Measurements from ENCODE around the gene ZBED4. TPM values are rescaled to one million over a fixed set of nuclear protein-coding genes. Genes with fewer than 3 reads are reported as not detected.

ZBED4 gene
- total and polyA plus RNA-seq, 11 donors: 2.2 to 8.6 (median 4.9) TPM

GRCh38 chr22:49900441-49901230 is 47.0 kb downstream of the ZBED4 start:
- ATAC-seq (no peak), DNase-seq (no peak)
- Histone ChIP-seq H3K4me3 (no peak overlapping the region), H3K9me3 (peaks cover 0 to 8% (median 0%) of the 10 kb centered on the region in 12 donors), H3K27ac (no peak overlapping the region), H3K4me1 (peaks cover 0 to 10% (median 0%) of the 10 kb centered on the region in 12 donors), H3K27me3 (no peaks in the 10 kb centered on the region), H3K36me3 (peaks cover 0 to 71% (median 31%) of the 10 kb centered on the region in 9 donors)
- WGBS, 4 donors: 90 to 94% (median 91%) methylated on average over 28 to 30 of the region's 30 CpGs
- TF ChIP-seq CTCF (IDR thresholded peaks at IDR 0.05): no peak
- TF ChIP-seq POLR2A (IDR thresholded peaks at IDR 0.05): no peak
- intact Hi-C loops (cut with DNase I): no loop called here

- ATAC-seq: peak in 1 of 4 donors; percentile 10
- peaks cover 0 to 73% (median 33%) of the 10 kb centered on the region in 9 donors for H3K36me3 ChIP-seq
- DNase-seq: no peak
- H3K27me3 ChIP-seq: no peaks in the 10 kb centered on the region
- intact Hi-C loops (cut with DNase I): no loop called here
- H3K4me3 ChIP-seq: no peak overlapping the region
- no peak for TF ChIP-seq CTCF (IDR thresholded peaks at IDR 0.05)
- 91 to 97% (median 92%) methylated on average over 11 of the region's 11 CpGs for WGBS, 4 donors
- H3K4me1 ChIP-seq: peaks cover 0 to 10% (median 0%) of the 10 kb centered on the region in 12 donors
- no peak overlapping the region for H3K27ac ChIP-seq
- peaks cover 0 to 8% (median 0%) of the 10 kb centered on the region in 12 donors for H3K9me3 ChIP-seq
Observed at GRCh38 chr22:49901457-49901856, 47.8 kb downstream of the ZBED4 start.

- ATAC-seq (peak; percentile 52 to 81 (median 74)), DNase-seq (no peak)
- TF ChIP-seq CTCF (IDR thresholded peaks at IDR 0.05) (no peak), POLR2A (IDR thresholded peaks at IDR 0.05) (no peak)
- Histone ChIP-seq H3K27me3 (no peaks in the 10 kb centered on the region), H3K4me1 (peaks cover 0 to 10% (median 0%) of the 10 kb centered on the region in 12 donors), H3K4me3 (no peak overlapping the region), H3K27ac (no peak overlapping the region), H3K9me3 (no peaks in the 10 kb centered on the region), H3K36me3 (peaks cover 0 to 78% (median 50%) of the 10 kb centered on the region in 9 donors)
- 55 to 76% (median 67%) methylated on average over 8 to 17 of the region's 17 CpGs for WGBS, 4 donors
- intact Hi-C loops (cut with DNase I): no loop called here
Observed at GRCh38 chr22:49903322-49904039, 49.8 kb downstream of the ZBED4 start.

GRCh38 chr22:49904040-49904369 is 50.4 kb downstream of the ZBED4 start:
- H3K27ac ChIP-seq: no peak overlapping the region
- WGBS, 4 donors: 83 to 87% (median 83%) methylated on average over 5 to 11 of the region's 11 CpGs
- H3K36me3 ChIP-seq: peaks cover 0 to 81% (median 55%) of the 10 kb centered on the region in 9 donors
- H3K4me3 ChIP-seq: no peak overlapping the region
- no peaks in the 10 kb centered on the region for H3K9me3 ChIP-seq
- intact Hi-C loops (cut with DNase I): no loop called here
- no peaks in the 10 kb centered on the region for H3K27me3 ChIP-seq
- no peak for TF ChIP-seq CTCF (IDR thresholded peaks at IDR 0.05)
- no peak for TF ChIP-seq POLR2A (IDR thresholded peaks at IDR 0.05)
- no peak for ATAC-seq
- DNase-seq: no peak
- H3K4me1 ChIP-seq: peaks cover 0 to 10% (median 0%) of the 10 kb centered on the region in 12 donors
